Testis (tissue), 3 donors: ENCODE results near the gene ADGRF3. TPM values are rescaled to one million over a fixed set of nuclear protein-coding genes. Genes with fewer than 3 reads are reported as not detected.

Experiments used
- DNase-seq: peaks from one replicate; pipeline ENCODE4 v3.0.0-alpha.2; 2019
- H3K27ac ChIP-seq, 2 donors: fragments of 200-600 bp; sonication (generic); one replicate each; pipeline ENCODE4 v1.5.1; 2019
- H3K27me3 ChIP-seq: fragments of 200-600 bp; sonication (generic); one replicate; pipeline ENCODE4 v1.5.1; 2019
- H3K36me3 ChIP-seq: fragments of 200-600 bp; sonication (generic); one replicate; pipeline ENCODE4 v1.5.1; 2017; ENCODE audit warnings: low read depth; ENCODE audit errors: missing control alignments
- H3K4me1 ChIP-seq: fragments of 200-600 bp; sonication (generic); one replicate; pipeline ENCODE4 v1.5.1; 2019
- H3K4me3 ChIP-seq, 2 donors: fragments of 200-600 bp; sonication (generic); one replicate each; pipeline ENCODE4 v1.5.1; 2017 to 2019
- H3K9me3 ChIP-seq: fragments of 200-600 bp; sonication (generic); one replicate; pipeline ENCODE4 v1.5.1; 2017
- CTCF ChIP-seq, 3 experiments: fragments of 450-650 bp in 2 of 3; fragments of 200-600 bp in 1 of 3; sonication (generic) in 1 of 3; IDR thresholded peaks; one replicate each; pipeline ENCODE4 v1.5.1; 2016 to 2019; ENCODE audit warnings: antibody characterized with exemption in 3 of 3, mild to moderate bottlenecking in 2 of 3, moderate library complexity in 1 of 3
- POLR2A ChIP-seq: fragments of 450-650 bp; IDR thresholded peaks from one replicate; pipeline ENCODE4 v1.6.1; 2017; ENCODE audit warnings: antibody characterized with exemption, mild to moderate bottlenecking, moderate library complexity
- WGBS, 2 donors: methylation state at CpG; one replicate each; pipeline ENCODE4 v1.1.5; 2018; 5-methylcytosine and 5-hydroxymethylcytosine counted together
- intact Hi-C: fragments of 100-400 bp; cut with DNase I; formaldehyde crosslinking; loops from one replicate; pipeline ENCODE4 v1.15.1; 2023; ENCODE audit warnings: low total_unique reads
- polyA plus RNA-seq: library from polyadenylated mRNA; stranded (reverse); fragments of 350-450 nt; fragmentation: Illumina TruSeq; extraction: RNeasy Lipid Tissue Mini Kit (QIAGEN cat#74804); gene quantifications from one replicate; pipeline ENCODE4 v1.2.3, GENCODE V29; 2014; ENCODE audit warnings: low read depth, low replicate concordance; ENCODE audit not compliant: insufficient read depth
- total RNA-seq, 2 donors: library from RNA; depleted of rRNA; stranded (reverse); fragments of >200 nt; gene quantifications; one replicate each; pipeline ENCODE4 v1.2.3, GENCODE V29; 2016

ADGRF3 gene
- total and polyA plus RNA-seq, 3 donors from 2014 or later, result 1.0 to 2.2 (median 1.6) TPM

- H3K4me3 ChIP-seq, result no peak overlapping the region
- H3K9me3 ChIP-seq, result no peaks in the 10 kb centered on the region
- no peaks in the 10 kb centered on the region for H3K4me1 ChIP-seq
- no peak overlapping the region for H3K27ac ChIP-seq
- intact Hi-C loops, result no loop called here
- 96 to 98% methylated on average over 3 of the region's 3 CpGs for WGBS, 2 donors
- H3K36me3 ChIP-seq, result no peaks in the 10 kb centered on the region
- H3K27me3 ChIP-seq, result no peaks in the 10 kb centered on the region
- no peak for TF ChIP-seq CTCF (IDR thresholded peaks at IDR 0.05)
- no peak for TF ChIP-seq POLR2A
- no peak for DNase-seq
Measured at GRCh38 chr2:26285931-26286330, 60.7 kb downstream of the ADGRF3 start.

DNA sequence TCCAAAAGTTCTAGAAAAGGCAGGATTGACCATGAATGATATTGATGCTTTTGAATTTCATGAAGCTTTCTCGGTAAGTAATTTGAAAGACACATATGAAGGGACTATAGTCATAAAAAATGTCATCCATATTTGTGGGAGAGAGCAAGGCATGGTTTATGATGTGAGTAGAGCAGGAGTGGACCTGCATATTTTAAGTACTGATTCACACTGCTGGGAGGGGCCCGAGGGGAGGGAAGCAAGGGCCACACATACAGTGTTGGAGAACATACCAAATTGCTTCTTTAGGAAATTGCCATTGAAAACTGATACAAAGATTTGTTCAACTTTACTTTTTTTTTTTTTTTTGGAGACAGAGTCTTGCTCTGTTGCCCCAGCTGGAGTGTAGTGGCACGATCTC is 62.5 kb downstream of the ADGRF3 start:
- DNase-seq, result no peak
- 93 to 95% methylated on average over 3 of the region's 3 CpGs for WGBS, 2 donors
- H3K4me1 ChIP-seq, result no peaks in the 10 kb centered on the region
- no peak for TF ChIP-seq POLR2A
- H3K27ac ChIP-seq, result no peak overlapping the region
- H3K27me3 ChIP-seq, result no peaks in the 10 kb centered on the region
- no peaks in the 10 kb centered on the region for H3K9me3 ChIP-seq
- H3K36me3 ChIP-seq, result no peaks in the 10 kb centered on the region
- intact Hi-C loops, result no loop called here
- no peak overlapping the region for H3K4me3 ChIP-seq

DNA sequence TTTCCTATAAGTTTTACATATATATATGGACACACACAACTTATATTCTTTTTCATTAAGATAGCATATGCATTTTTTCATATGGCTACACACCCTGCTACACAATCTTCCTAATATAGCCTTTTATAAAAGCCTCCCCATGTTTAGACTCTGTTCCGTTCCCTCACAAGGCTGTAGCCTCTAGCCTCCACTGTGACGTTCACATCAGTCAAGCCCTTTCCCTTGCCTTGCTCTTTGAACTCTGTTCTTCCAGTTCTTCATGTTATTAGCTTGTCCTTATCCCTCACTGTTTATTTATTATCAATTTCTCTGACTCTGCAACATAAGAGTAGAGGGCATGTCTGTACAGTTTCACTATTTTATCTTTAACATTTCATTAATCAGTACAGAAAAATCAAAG is 63.0 kb downstream of the ADGRF3 start:
- H3K4me3 ChIP-seq, result no peak overlapping the region
- no peaks in the 10 kb centered on the region for H3K9me3 ChIP-seq
- 86 to 90% methylated on average over 2 of the region's 2 CpGs for WGBS, 2 donors
- DNase-seq, result no peak
- no peak overlapping the region for H3K27ac ChIP-seq
- intact Hi-C loops, result no loop called here
- no peaks in the 10 kb centered on the region for H3K4me1 ChIP-seq
- TF ChIP-seq CTCF (IDR thresholded peaks at IDR 0.05), result no peak
- no peaks in the 10 kb centered on the region for H3K36me3 ChIP-seq
- no peaks in the 10 kb centered on the region for H3K27me3 ChIP-seq

DNA sequence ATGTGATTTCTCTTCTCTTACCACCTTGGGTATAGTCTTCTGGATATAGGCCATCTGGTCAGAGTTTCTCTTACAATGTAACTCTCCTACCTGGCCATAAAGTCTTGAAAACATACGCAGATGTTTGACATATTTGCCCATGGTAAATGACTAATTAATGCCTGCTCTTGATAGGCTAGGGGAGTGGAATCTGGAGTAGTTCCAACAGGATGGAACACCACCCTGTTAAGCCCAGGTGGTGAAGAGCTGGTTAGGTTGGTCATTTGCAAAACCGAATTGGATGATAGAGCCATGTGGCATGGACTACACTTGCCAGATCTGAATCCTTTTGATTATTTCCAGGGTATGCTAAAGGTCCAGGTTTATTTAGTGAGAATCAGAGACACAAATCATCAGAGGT is 65.4 kb downstream of the ADGRF3 start:
- H3K36me3 ChIP-seq, result no peaks in the 10 kb centered on the region
- intact Hi-C loops, result no loop called here
- H3K4me1 ChIP-seq, result no peaks in the 10 kb centered on the region
- no peaks in the 10 kb centered on the region for H3K27me3 ChIP-seq
- no peaks in the 10 kb centered on the region for H3K9me3 ChIP-seq
- no peak overlapping the region for H3K4me3 ChIP-seq
- TF ChIP-seq POLR2A, result no peak
- TF ChIP-seq CTCF (IDR thresholded peaks at IDR 0.05), result no peak
- H3K27ac ChIP-seq, result no peak overlapping the region
- DNase-seq, result no peak
- WGBS, 2 donors, result 73 to 100% methylated on average over 2 of the region's 2 CpGs

DNA sequence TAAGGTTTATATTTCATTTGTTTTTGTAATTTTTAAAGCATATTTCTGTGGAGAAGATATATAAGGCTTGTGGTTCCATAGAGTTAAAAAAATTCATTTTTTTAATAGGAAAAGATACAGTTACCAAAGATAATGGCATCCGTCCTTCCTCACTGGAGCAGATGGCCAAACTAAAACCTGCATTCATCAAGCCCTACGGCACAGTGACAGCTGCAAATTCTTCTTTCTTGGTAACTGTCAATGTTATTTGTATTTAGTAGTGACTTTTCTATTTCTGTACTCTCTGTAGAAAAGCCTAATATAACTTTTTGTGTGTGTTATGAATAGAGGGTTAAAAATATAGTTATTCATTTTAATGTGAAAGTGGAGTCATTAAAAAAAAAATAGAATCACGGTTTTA is 66.7 kb downstream of the ADGRF3 start:
- no peak for TF ChIP-seq CTCF (IDR thresholded peaks at IDR 0.05)
- no peak for TF ChIP-seq POLR2A
- no peak overlapping the region for H3K27ac ChIP-seq
- no peaks in the 10 kb centered on the region for H3K27me3 ChIP-seq
- H3K4me3 ChIP-seq, result no peak overlapping the region
- no peaks in the 10 kb centered on the region for H3K9me3 ChIP-seq
- no peaks in the 10 kb centered on the region for H3K4me1 ChIP-seq
- 85 to 90% methylated on average over 3 of the region's 3 CpGs for WGBS, 2 donors
- H3K36me3 ChIP-seq, result no peaks in the 10 kb centered on the region
- intact Hi-C loops, result no loop called here
- DNase-seq, result no peak
